PC-3 (cell line): Measurements from ENCODE around the gene MPPED2. TPM values are rescaled to one million over a fixed set of nuclear protein-coding genes. Genes with fewer than 3 reads are reported as not detected.

Experiments
- ATAC-seq: fragments of 200-7000 bp; cut with Tn5 transposase; 2 replicates; pipeline ENCODE4 v1.9.1; 2020; ENCODE audit warnings: mild to moderate bottlenecking, moderate library complexity
- BruUV-seq: library from RNA; stranded (reverse); fragments of 400-500 nt; replicated peaks from 2 replicates; lab custom pipeline; 2021; lab: Mats Ljungman, UMichigan
- CTCF ChIA-PET: fragments of 300-600 bp; sonication (Branson Sonifier 250); formaldehyde crosslinking; loops from one replicate; lab custom pipeline; 2022; ENCODE audit warnings: antibody characterized with exemption; lab: Charles Lee
- POLR2A ChIA-PET: fragments of 300-600 bp; sonication (Branson Sonifier 250); formaldehyde crosslinking; loops from one replicate; lab custom pipeline; 2022; ENCODE audit warnings: antibody characterized with exemption; ENCODE audit not compliant: unreplicated experiment; lab: Charles Lee
- DNase-seq: peaks from one replicate; pipeline ENCODE4 v3.0.0-alpha.2; 2015
- H2AFZ ChIP-seq: fragments of 300-600 bp; sonication (generic); 2 replicates; pipeline ENCODE4 v1.6.0; 2016; ENCODE audit warnings: antibody characterized with exemption, low read length
- H3F3A ChIP-seq: fragments of 300-600 bp; sonication (generic); one replicate; pipeline ENCODE4 v1.6.0; 2017; ENCODE audit warnings: antibody characterized with exemption, low read length, control low read depth, mild to moderate bottlenecking; ENCODE audit not compliant: unreplicated experiment
- H3K27ac ChIP-seq: fragments of 300-600 bp; sonication (generic); 2 replicates; pipeline ENCODE4 v1.5.1; 2016; ENCODE audit warnings: mild to moderate bottlenecking, low read length
- H3K27me3 ChIP-seq: fragments of 300-600 bp; sonication (generic); 2 replicates; pipeline ENCODE4 v1.6.1; 2016; ENCODE audit warnings: low read length, mixed read lengths
- H3K36me3 ChIP-seq: fragments of 300-600 bp; sonication (generic); 2 replicates; pipeline ENCODE4 v1.6.1; 2016; ENCODE audit warnings: low read depth, mixed run types, low read length, mixed read lengths
- H3K4me1 ChIP-seq: fragments of 300-600 bp; sonication (generic); 2 replicates; pipeline ENCODE4 v1.5.1; 2016; ENCODE audit warnings: low read length; ENCODE audit not compliant: insufficient read depth
- H3K4me2 ChIP-seq: fragments of 300-600 bp; sonication (generic); 2 replicates; pipeline ENCODE4 v1.6.0; 2016; ENCODE audit warnings: low read length
- H3K4me3 ChIP-seq: fragments of 300-600 bp; sonication (generic); 2 replicates; pipeline ENCODE4 v1.5.1; 2016; ENCODE audit warnings: mild to moderate bottlenecking, low read length, mixed read lengths
- H3K79me2 ChIP-seq: fragments of 300-600 bp; sonication (generic); 2 replicates; pipeline ENCODE4 v1.6.1; 2017; ENCODE audit warnings: low read length, mixed read lengths
- H3K9ac ChIP-seq: fragments of 300-600 bp; sonication (generic); 2 replicates; pipeline ENCODE4 v1.6.0; 2016; ENCODE audit warnings: mild to moderate bottlenecking, low read length
- H3K9me2 ChIP-seq: fragments of 300-600 bp; sonication (generic); replicated peaks from 2 replicates; pipeline ENCODE4 v1.6.1; 2016; ENCODE audit warnings: mixed run types, low read length, mixed read lengths
- H3K9me3 ChIP-seq: fragments of 300-600 bp; sonication (generic); 2 replicates; pipeline ENCODE4 v1.6.1; 2016; ENCODE audit warnings: low read length, mixed read lengths
- H4K20me1 ChIP-seq: fragments of 300-600 bp; sonication (generic); 2 replicates; pipeline ENCODE4 v1.6.1; 2016; ENCODE audit warnings: low read length, mixed read lengths
- CTCF ChIP-seq: fragments of 300-600 bp; sonication (generic); conservative IDR thresholded peaks from 2 replicates; pipeline ENCODE4 v1.5.1; 2017; ENCODE audit warnings: antibody characterized with exemption, low read depth, mild to moderate bottlenecking, low read length
- EZH2 ChIP-seq: fragments of 300-600 bp; sonication (generic); IDR thresholded peaks from one replicate; pipeline ENCODE4 v1.6.1; 2017; ENCODE audit warnings: antibody characterized with exemption, mild to moderate bottlenecking, low read length; ENCODE audit not compliant: unreplicated experiment
- EZH2phosphoT487 ChIP-seq: fragments of 300-600 bp; sonication (generic); IDR thresholded peaks from 2 replicates; pipeline ENCODE4 v1.6.1; 2018; ENCODE audit warnings: mild to moderate bottlenecking, antibody characterized with exemption, low read length, borderline replicate concordance
- intact Hi-C: fragments of 100-400 bp; cut with micrococcal nuclease; formaldehyde crosslinking; loops from 2 replicates; pipeline ENCODE4 v1.9.0; 2023
- total RNA-seq: library from RNA; depleted of rRNA; stranded (reverse); fragments of >200 nt; gene quantifications from 2 replicates; pipeline ENCODE4 v1.2.3, GENCODE V29; 2014

The MPPED2 gene
- total RNA-seq, 1 experiment from 2014 or later: not detected

- Histone ChIP-seq H3K36me3 (no peaks in the 10 kb centered on the region), H3K4me2 (no peak overlapping the region), H2AFZ (no peak overlapping the region), H3K27me3 (peaks cover 54% of the 10 kb centered on the region), H3F3A (no peaks in the 10 kb centered on the region), H3K27ac (no peak overlapping the region), H3K9me3 (no peaks in the 10 kb centered on the region), H4K20me1 (no peaks in the 10 kb centered on the region), H3K9ac (no peak overlapping the region), H3K9me2 (no peaks in the 10 kb centered on the region), H3K4me3 (no peak overlapping the region), H3K79me2 (no peaks in the 10 kb centered on the region), H3K4me1 (no peaks in the 10 kb centered on the region)
- ATAC-seq (no peak), DNase-seq (no peak)
- TF ChIP-seq EZH2 (no peak), CTCF (no peak), EZH2phosphoT487 (no peak)
- intact Hi-C loops: no loop called here
- CTCF ChIA-PET: no interaction called here
- no TSS peak for BruUV-seq
- POLR2A ChIA-PET: no interaction called here
These were observed 3.4 kb downstream of the MPPED2 start for GRCh38 chr11:30582726-30583125.

GRCh38 chr11:30581675-30582074, 4.5 kb downstream of the MPPED2 start:
- Histone ChIP-seq H2AFZ (no peak overlapping the region), H3K9me2 (no peaks in the 10 kb centered on the region), H3F3A (no peaks in the 10 kb centered on the region), H4K20me1 (no peaks in the 10 kb centered on the region), H3K79me2 (no peaks in the 10 kb centered on the region), H3K36me3 (no peaks in the 10 kb centered on the region), H3K4me2 (no peak overlapping the region), H3K9ac (no peak overlapping the region), H3K9me3 (no peaks in the 10 kb centered on the region), H3K27me3 (peaks cover 43% of the 10 kb centered on the region), H3K4me1 (no peaks in the 10 kb centered on the region), H3K4me3 (no peak overlapping the region), H3K27ac (no peak overlapping the region)
- no peak for TF ChIP-seq EZH2phosphoT487
- TF ChIP-seq EZH2: no peak
- no peak for TF ChIP-seq CTCF
- intact Hi-C loops: no loop called here
- no peak for ATAC-seq
- BruUV-seq: no TSS peak
- no peak for DNase-seq
- POLR2A ChIA-PET: no interaction called here
- CTCF ChIA-PET: no interaction called here

GRCh38 chr11:30580573-30580972, 5.6 kb downstream of the MPPED2 start:
- Histone ChIP-seq H3K79me2 (no peaks in the 10 kb centered on the region), H3K9me3 (no peaks in the 10 kb centered on the region), H3K27ac (no peak overlapping the region), H3K9me2 (no peaks in the 10 kb centered on the region), H3K4me1 (no peaks in the 10 kb centered on the region), H3F3A (no peaks in the 10 kb centered on the region), H3K4me3 (no peak overlapping the region), H3K9ac (no peak overlapping the region), H3K4me2 (no peak overlapping the region), H2AFZ (no peak overlapping the region), H3K36me3 (no peaks in the 10 kb centered on the region), H3K27me3 (peaks cover 39% of the 10 kb centered on the region), H4K20me1 (no peaks in the 10 kb centered on the region)
- POLR2A ChIA-PET: no interaction called here
- DNase-seq (no peak), ATAC-seq (no peak)
- no TSS peak for BruUV-seq
- TF ChIP-seq EZH2 (no peak), EZH2phosphoT487 (no peak), CTCF (no peak)
- CTCF ChIA-PET: no interaction called here
- intact Hi-C loops: no loop called here
